Measurements from ENCODE around the gene METRNL.
"Not testable (repeated sequence)": the region's sequence is repeated elsewhere in the genome, so short reads cannot be mapped to it uniquely, and the experiment has no call there.

METRNL gene

GRCh38 chr17:83053021-83053681 lies 26.3 kb upstream of the METRNL start:
- peak; percentile 59 for DNase-seq

GRCh38 chr17:83053739-83054451 lies 25.5 kb upstream of the METRNL start:
- DNase-seq, result no peak

GRCh38 chr17:83054518-83055125 lies 24.8 kb upstream of the METRNL start:
- no peak for DNase-seq

GRCh38 chr17:83055176-83055575 lies 24.2 kb upstream of the METRNL start:
- DNase-seq, result not testable (repeated sequence)

GRCh38 chr17:83055911-83056582 lies 23.4 kb upstream of the METRNL start:
- DNase-seq, result no peak

- no peak for DNase-seq
Observed at GRCh38 chr17:83056583-83057396, 22.6 kb upstream of the METRNL start.

GRCh38 chr17:83057397-83057761 lies 22.0 kb upstream of the METRNL start:
- DNase-seq, result no peak

GRCh38 chr17:83057793-83058265 lies 21.6 kb upstream of the METRNL start:
- no peak for DNase-seq

- DNase-seq, result peak; percentile 56
Observed at GRCh38 chr17:83058266-83058798, 21.1 kb upstream of the METRNL start.

- DNase-seq, result no peak
Observed at GRCh38 chr17:83061586-83061985, 17.8 kb upstream of the METRNL start.

GRCh38 chr17:83062011-83062817 lies 17.2 kb upstream of the METRNL start:
- DNase-seq, result peak; percentile 2

- peak; percentile 9 for DNase-seq
Observed at GRCh38 chr17:83062818-83063671, 16.4 kb upstream of the METRNL start.

- DNase-seq, result no peak
Observed at GRCh38 chr17:83064021-83064731, 15.2 kb upstream of the METRNL start.

- no peak for DNase-seq
Observed at GRCh38 chr17:83064732-83065659, 14.4 kb upstream of the METRNL start.

- DNase-seq, result no peak
Observed at GRCh38 chr17:83065660-83066542, 13.5 kb upstream of the METRNL start.

- DNase-seq, result not testable (repeated sequence)
Observed at GRCh38 chr17:83066543-83066890, 12.9 kb upstream of the METRNL start.

GRCh38 chr17:83067071-83067717 lies 12.2 kb upstream of the METRNL start:
- DNase-seq, result no peak

Data from retina (tissue), 1 donor.